ENCODE results near the gene TRMT61A.

- TF ChIP-seq CTCF (IDR thresholded peaks at IDR 0.05) (no peak), POLR2A (IDR thresholded peaks at IDR 0.05) (no peak), POLR2AphosphoS5 (IDR thresholded peaks at IDR 0.05) (no peak)
These were observed 29.3 kb downstream of the TRMT61A start for GRCh38 chr14:103558071-103558882.

All from stomach (tissue), 4 donors.